ENCODE results near the gene MINDY4.

GRCh38 chr7:30864101-30864500 is 92.9 kb downstream of the MINDY4 start:
- TF ChIP-seq CTCF (conservative IDR thresholded peaks at IDR 0.05; ENCODE audit: low read depth, low read length) (no peak), MXI1 (IDR thresholded peaks at IDR 0.05; ENCODE audit: borderline replicate concordance, low read depth, low read length) (no peak), USF2 (IDR thresholded peaks at IDR 0.05; ENCODE audit: low read depth, low read length) (no peak), POLR2A (IDR thresholded peaks at IDR 0.05; ENCODE audit: low read depth, low read length) (no peak), SMC3 (IDR thresholded peaks at IDR 0.05; ENCODE audit: low read depth, low read length) (no peak)

Data from IMR-90 (cell line).